H9 (cell line): ENCODE data around the gene RNLS. TPM values are rescaled to one million over a fixed set of nuclear protein-coding genes. Genes with fewer than 3 reads are reported as not detected.

Source experiments
- DNase-seq: peaks from one replicate; pipeline ENCODE4 v3.0.0-alpha.2; 2017
- H2AFZ ChIP-seq: one replicate; pipeline ENCODE4 v1.6.1; 2013; ENCODE audit warnings: mild to moderate bottlenecking, low read length, control low read depth, moderate library complexity
- H2AK5ac ChIP-seq: 2 replicates; pipeline ENCODE4 v1.6.1; 2013; ENCODE audit warnings: low read length, control low read depth, mixed read lengths; ENCODE audit not compliant: insufficient read length
- H2BK120ac ChIP-seq: one replicate; pipeline ENCODE4 v1.6.1; 2013; ENCODE audit warnings: low read depth, mild to moderate bottlenecking, low read length, control low read depth, inconsistent platforms; ENCODE audit not compliant: poor library complexity, severe bottlenecking
- H2BK12ac ChIP-seq: 2 replicates; pipeline ENCODE4 v1.6.1; 2013; ENCODE audit warnings: low read length, control low read depth, mixed read lengths, low read depth; ENCODE audit not compliant: insufficient read length
- H2BK15ac ChIP-seq: 2 replicates; pipeline ENCODE4 v1.6.1; 2013; ENCODE audit warnings: low read depth, low read length, control low read depth
- H2BK20ac ChIP-seq: one replicate; pipeline ENCODE4 v1.6.1; 2013; ENCODE audit warnings: low read depth, mild to moderate bottlenecking, low read length, control low read depth, inconsistent platforms; ENCODE audit not compliant: poor library complexity, severe bottlenecking
- H2BK5ac ChIP-seq: 2 replicates; pipeline ENCODE4 v1.6.1; 2013; ENCODE audit warnings: low read length, control low read depth, mixed read lengths; ENCODE audit not compliant: insufficient read length
- H3K14ac ChIP-seq: 2 replicates; pipeline ENCODE4 v1.6.1; 2013; ENCODE audit warnings: low read length, control low read depth; ENCODE audit not compliant: insufficient read depth
- H3K18ac ChIP-seq: 2 replicates; pipeline ENCODE4 v1.6.1; 2013; ENCODE audit warnings: low read depth, mild to moderate bottlenecking, mixed read lengths, low read length, control low read depth; ENCODE audit not compliant: insufficient read length
- H3K23ac ChIP-seq: 2 replicates; pipeline ENCODE4 v1.6.1; 2013; ENCODE audit warnings: low read length, control low read depth, mixed read lengths, low read depth; ENCODE audit not compliant: insufficient read length
- H3K23me2 ChIP-seq: 2 replicates; pipeline ENCODE4 v1.6.1; 2013; ENCODE audit warnings: low read depth, mild to moderate bottlenecking, mixed read lengths, low read length, control low read depth; ENCODE audit not compliant: insufficient read length, poor library complexity, severe bottlenecking
- H3K27ac ChIP-seq: 2 replicates; pipeline ENCODE4 v1.5.1; 2013; ENCODE audit warnings: low read length, control low read depth, mixed read lengths, low read depth; ENCODE audit not compliant: insufficient read length
- H3K27me3 ChIP-seq: 2 replicates; pipeline ENCODE4 v1.6.1; 2013; ENCODE audit warnings: low read length, control low read depth, inconsistent platforms; ENCODE audit not compliant: insufficient read depth
- H3K4ac ChIP-seq: 2 replicates; pipeline ENCODE4 v1.6.1; 2013; ENCODE audit warnings: low read depth, mild to moderate bottlenecking, control low read depth, inconsistent platforms, low read length, moderate library complexity
- H3K4me1 ChIP-seq: 2 replicates; pipeline ENCODE4 v1.6.1; 2013; ENCODE audit warnings: low read length, control low read depth, inconsistent platforms; ENCODE audit not compliant: insufficient read depth
- H3K4me2 ChIP-seq: 2 replicates; pipeline ENCODE4 v1.6.1; 2013; ENCODE audit warnings: low read length, control low read depth, mixed read lengths; ENCODE audit not compliant: insufficient read length, insufficient read depth
- H3K56ac ChIP-seq: 2 replicates; pipeline ENCODE4 v1.6.1; 2013; ENCODE audit warnings: low read depth, mild to moderate bottlenecking, mixed read lengths, low read length, control low read depth; ENCODE audit not compliant: insufficient read length
- H3K79me1 ChIP-seq: 2 replicates; pipeline ENCODE4 v1.6.1; 2013; ENCODE audit warnings: low read depth, mild to moderate bottlenecking, moderate library complexity, low read length, control low read depth, inconsistent platforms; ENCODE audit not compliant: insufficient read depth, poor library complexity, severe bottlenecking
- H3K79me2 ChIP-seq: 2 replicates; pipeline ENCODE4 v1.6.1; 2013; ENCODE audit warnings: low read length, control low read depth, inconsistent platforms; ENCODE audit not compliant: insufficient read depth
- H3K9ac ChIP-seq: 2 replicates; pipeline ENCODE4 v1.6.1; 2013; ENCODE audit warnings: low read length, control low read depth, mixed read lengths; ENCODE audit not compliant: insufficient read length; ENCODE audit errors: extremely low read depth
- H3K9me3 ChIP-seq: one replicate; pipeline ENCODE4 v1.6.1; 2013; ENCODE audit warnings: low read depth, low read length, inconsistent platforms; ENCODE audit not compliant: control insufficient read depth
- H3T11ph ChIP-seq: one replicate; pipeline ENCODE4 v1.6.1; 2013; ENCODE audit warnings: mild to moderate bottlenecking, low read length, control low read depth, inconsistent platforms
- H4K20me1 ChIP-seq: one replicate; pipeline ENCODE4 v1.6.1; 2013; ENCODE audit not compliant: control insufficient read depth, insufficient read length, insufficient read depth
- H4K5ac ChIP-seq: 2 replicates; pipeline ENCODE4 v1.6.1; 2013; ENCODE audit warnings: low read depth, mild to moderate bottlenecking, mixed read lengths, low read length, control low read depth; ENCODE audit not compliant: insufficient read length
- H4K8ac ChIP-seq: replicated peaks from 2 replicates; pipeline ENCODE4 v1.6.1; 2013; ENCODE audit warnings: low read length, control low read depth, mixed read lengths, low read depth; ENCODE audit not compliant: insufficient read length
- H4K91ac ChIP-seq: 2 replicates; pipeline ENCODE4 v1.6.1; 2013; ENCODE audit warnings: low read depth, mild to moderate bottlenecking, moderate library complexity, mixed read lengths, low read length, control low read depth; ENCODE audit not compliant: insufficient read length
- H3K27ac Mint-ChIP-seq, 3 experiments: 2 replicates in 2 of 3; 3 replicates in 1 of 3; pipeline ENCODE4 v1.8.0; 2020 to 2021; ENCODE audit warnings: mixed read lengths in 3 of 3, mild to moderate bottlenecking in 1 of 3, moderate library complexity in 1 of 3
- H3K27me3 Mint-ChIP-seq: 2 replicates; pipeline ENCODE4 v1.8.0; 2021; ENCODE audit warnings: low read depth, mild to moderate bottlenecking, moderate library complexity, mixed read lengths
- H3K36me3 Mint-ChIP-seq, 3 experiments: 2 replicates in 2 of 3; 3 replicates in 1 of 3; pipeline ENCODE4 v1.8.0; 2020 to 2021; ENCODE audit warnings: low read depth in 3 of 3, mixed read lengths in 3 of 3; ENCODE audit not compliant: insufficient read depth in 1 of 3
- H3K4me1 Mint-ChIP-seq, 2 experiments: 2 replicates each; pipeline ENCODE4 v1.8.0; 2020; ENCODE audit warnings: mixed read lengths in 2 of 2
- H3K4me3 Mint-ChIP-seq, 2 experiments: 2 replicates in 1 of 2; 3 replicates in 1 of 2; pipeline ENCODE4 v1.8.0; 2020 to 2021; ENCODE audit warnings: mild to moderate bottlenecking in 2 of 2, mixed read lengths in 2 of 2, moderate library complexity in 1 of 2
- H3K9me3 Mint-ChIP-seq, 2 experiments: 2 replicates in 1 of 2; 3 replicates in 1 of 2; pipeline ENCODE4 v1.8.0; 2020; ENCODE audit warnings: mild to moderate bottlenecking in 2 of 2, mixed read lengths in 2 of 2, moderate library complexity in 1 of 2
- CTCF ChIP-seq: fragments of 200-600 bp; sonication (generic); conservative IDR thresholded peaks from 3 replicates; pipeline ENCODE4 v1.8.0; 2021; ENCODE audit warnings: antibody characterized with exemption, mild to moderate bottlenecking
- total RNA-seq: library from RNA; stranded (reverse); gene quantifications from 2 replicates; pipeline ENCODE4 v1.2.1, GENCODE V29; 2021

The RNLS gene
- total RNA-seq, 1 experiment from 2014 or later, result 7.5 TPM

GRCh38 chr10:88292185-88292514, 291.0 kb downstream of the RNLS start:
- no peak overlapping the region for H3K4me2 ChIP-seq
- no peaks in the 10 kb centered on the region for H3K23me2 ChIP-seq
- no peak for TF ChIP-seq CTCF
- H2BK5ac ChIP-seq, result no peak overlapping the region
- no peak overlapping the region for H2BK15ac ChIP-seq
- no peak overlapping the region for H3K18ac ChIP-seq
- no peaks in the 10 kb centered on the region for H3K9me3 Mint-ChIP-seq
- no peak overlapping the region for H4K91ac ChIP-seq
- H3K27ac ChIP-seq, result no peak overlapping the region
- no peak overlapping the region for H3K4me3 Mint-ChIP-seq
- H3K14ac ChIP-seq, result no peak overlapping the region
- no peaks in the 10 kb centered on the region for H4K20me1 ChIP-seq
- H3K56ac ChIP-seq, result no peak overlapping the region
- no peaks in the 10 kb centered on the region for H3K4me1 ChIP-seq
- H4K8ac ChIP-seq, result no peak overlapping the region
- H2BK12ac ChIP-seq, result no peak overlapping the region
- H3K23ac ChIP-seq, result no peak overlapping the region
- H3K36me3 Mint-ChIP-seq, result no peaks in the 10 kb centered on the region
- no peaks in the 10 kb centered on the region for H3K9me3 ChIP-seq
- no peak overlapping the region for H2BK20ac ChIP-seq
- no peaks in the 10 kb centered on the region for H3K79me1 ChIP-seq
- no peak overlapping the region for H2AFZ ChIP-seq
- no peak overlapping the region for H2BK120ac ChIP-seq
- H3K4ac ChIP-seq, result no peak overlapping the region
- no peak for DNase-seq
- H3K27me3 ChIP-seq, result no peaks in the 10 kb centered on the region
- no peaks in the 10 kb centered on the region for H3K79me2 ChIP-seq
- H3K27ac Mint-ChIP-seq, result no peak overlapping the region
- H3K27me3 Mint-ChIP-seq, result no peaks in the 10 kb centered on the region
- H4K5ac ChIP-seq, result no peak overlapping the region
- H3K9ac ChIP-seq, result no peak overlapping the region
- no peak overlapping the region for H2AK5ac ChIP-seq
- no peaks in the 10 kb centered on the region for H3K4me1 Mint-ChIP-seq
- no peak overlapping the region for H3T11ph ChIP-seq
